ENCODE results near the gene FUT8.

GRCh38 chr14:65685572-65685971, 273.0 kb downstream of the FUT8 start:
- TF ChIP-seq EZH2 (IDR thresholded peaks at IDR 0.05; ENCODE audit: borderline replicate concordance, low read length): no peak
- no peak for TF ChIP-seq CTCF (conservative IDR thresholded peaks at IDR 0.05 in 1 of 2, IDR thresholded peaks at IDR 0.05 in 1 of 2; ENCODE audit: extremely low read depth in 1 of 2, insufficient read depth in 1 of 2, low read depth in 1 of 2, low read length in 2 of 2)

Data from mammary epithelial cell (primary cell).